GM21526 (cell line): ENCODE measurements around the gene ACP2.

ENCODE experiments used
- ATAC-seq: cut with Tn5 transposase; IDR thresholded peaks from one replicate; pipeline ENCODE4 v1.9.1; 2021; ENCODE audit warnings: moderate library complexity; ENCODE audit not compliant: unreplicated experiment, low FRiP score

The ACP2 gene

GRCh38 chr11:47244448-47245350 is 3.9 kb downstream of the ACP2 start:
- ATAC-seq, result no peak

GRCh38 chr11:47243454-47243853 is 5.2 kb downstream of the ACP2 start:
- ATAC-seq, result no peak

- ATAC-seq, result no peak
Observed at GRCh38 chr11:47242596-47243192, 5.9 kb downstream of the ACP2 start.

- no peak for ATAC-seq
Observed at GRCh38 chr11:47241841-47242301, 6.7 kb downstream of the ACP2 start.

- no peak for ATAC-seq
Observed at GRCh38 chr11:47239852-47240251, 8.8 kb downstream of the ACP2 start.

- no peak for ATAC-seq
Observed at GRCh38 chr11:47236482-47236881, 12.1 kb downstream of the ACP2 start.

GRCh38 chr11:47235163-47235562 is 13.5 kb downstream of the ACP2 start:
- no peak for ATAC-seq

- no peak for ATAC-seq
Observed at GRCh38 chr11:47234669-47235100, 13.9 kb downstream of the ACP2 start.

- no peak for ATAC-seq
Observed at GRCh38 chr11:47233989-47234668, 14.5 kb downstream of the ACP2 start.

GRCh38 chr11:47233051-47233450 is 15.6 kb downstream of the ACP2 start:
- no peak for ATAC-seq

- no peak for ATAC-seq
Observed at GRCh38 chr11:47229161-47229560, 19.5 kb downstream of the ACP2 start.

GRCh38 chr11:47225552-47226400 is 22.8 kb downstream of the ACP2 start:
- ATAC-seq, result peak; percentile 59

- ATAC-seq, result no peak
Observed at GRCh38 chr11:47222696-47223095, 25.9 kb downstream of the ACP2 start.

- no peak for ATAC-seq
Observed at GRCh38 chr11:47220401-47220821, 28.2 kb downstream of the ACP2 start.

GRCh38 chr11:47216121-47216798 is 32.4 kb downstream of the ACP2 start:
- ATAC-seq, result no peak

GRCh38 chr11:47215366-47215910 is 33.2 kb downstream of the ACP2 start:
- ATAC-seq, result no peak

GRCh38 chr11:47213950-47214565 is 34.6 kb downstream of the ACP2 start:
- ATAC-seq, result no peak

GRCh38 chr11:47212938-47213337 is 35.7 kb downstream of the ACP2 start:
- no peak for ATAC-seq

GRCh38 chr11:47208628-47209027 is 40.0 kb downstream of the ACP2 start:
- ATAC-seq, result no peak
